ENCODE results near the gene BNIP1. TPM values are rescaled to one million over a fixed set of nuclear protein-coding genes. Genes with fewer than 3 reads are reported as not detected.

BNIP1 gene
- total RNA-seq, 4 donors from 2014 or later = 5.4 to 9.4 (median 8.3) TPM

DNA sequence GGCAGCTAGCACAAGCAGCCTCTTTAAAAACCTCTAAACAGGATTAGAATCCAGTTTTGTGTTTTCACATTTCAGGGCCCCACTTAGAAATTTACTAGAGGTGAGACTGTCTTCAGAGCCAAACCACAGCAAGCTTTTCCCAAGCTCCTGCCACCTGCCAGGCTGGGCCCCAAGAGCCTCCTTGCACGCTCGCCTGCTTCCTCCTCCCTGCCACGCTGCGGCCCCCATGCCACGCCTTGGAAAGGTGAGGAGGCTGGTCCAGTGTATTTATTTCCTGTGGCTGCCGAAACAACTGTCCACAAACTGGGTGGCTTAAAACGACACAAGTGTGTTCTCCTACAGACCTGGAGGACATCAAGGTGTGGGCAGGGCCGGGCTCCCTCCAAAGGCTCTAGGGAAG, 47.2 kb downstream of the BNIP1 start:
- DNase-seq (ENCODE audit: extremely low spot score) = no peak
- Histone ChIP-seq H3K27ac (replicated peaks in 1 of 4) (no peak overlapping the region), H3K27me3 (peaks cover 0 to 12% (median 0%) of the 10 kb centered on the region in 4 donors), H3K9me3 (no peaks in the 10 kb centered on the region), H3K4me1 (peaks cover 0 to 2% (median 0%) of the 10 kb centered on the region in 4 donors), H3K4me3 (no peak overlapping the region), H3K36me3 (no peaks in the 10 kb centered on the region)
- intact Hi-C loops (cut with DNase I) = no loop called here
- 90% methylated on average over 8 of the region's 8 CpGs for WGBS
- no peak for TF ChIP-seq POLR2A (IDR thresholded peaks at IDR 0.05; ENCODE audit: low read depth)
- TF ChIP-seq, protein P1, sequence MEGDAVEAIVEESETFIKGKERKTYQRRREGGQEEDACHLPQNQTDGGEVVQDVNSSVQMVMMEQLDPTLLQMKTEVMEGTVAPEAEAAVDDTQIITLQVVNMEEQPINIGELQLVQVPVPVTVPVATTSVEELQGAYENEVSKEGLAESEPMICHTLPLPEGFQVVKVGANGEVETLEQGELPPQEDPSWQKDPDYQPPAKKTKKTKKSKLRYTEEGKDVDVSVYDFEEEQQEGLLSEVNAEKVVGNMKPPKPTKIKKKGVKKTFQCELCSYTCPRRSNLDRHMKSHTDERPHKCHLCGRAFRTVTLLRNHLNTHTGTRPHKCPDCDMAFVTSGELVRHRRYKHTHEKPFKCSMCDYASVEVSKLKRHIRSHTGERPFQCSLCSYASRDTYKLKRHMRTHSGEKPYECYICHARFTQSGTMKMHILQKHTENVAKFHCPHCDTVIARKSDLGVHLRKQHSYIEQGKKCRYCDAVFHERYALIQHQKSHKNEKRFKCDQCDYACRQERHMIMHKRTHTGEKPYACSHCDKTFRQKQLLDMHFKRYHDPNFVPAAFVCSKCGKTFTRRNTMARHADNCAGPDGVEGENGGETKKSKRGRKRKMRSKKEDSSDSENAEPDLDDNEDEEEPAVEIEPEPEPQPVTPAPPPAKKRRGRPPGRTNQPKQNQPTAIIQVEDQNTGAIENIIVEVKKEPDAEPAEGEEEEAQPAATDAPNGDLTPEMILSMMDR (IDR thresholded peaks at IDR 0.05) = no peak
- no peak for TF ChIP-seq POLR2AphosphoS5 (IDR thresholded peaks at IDR 0.05)
- TF ChIP-seq EP300 (IDR thresholded peaks at IDR 0.05) = no peak

DNA sequence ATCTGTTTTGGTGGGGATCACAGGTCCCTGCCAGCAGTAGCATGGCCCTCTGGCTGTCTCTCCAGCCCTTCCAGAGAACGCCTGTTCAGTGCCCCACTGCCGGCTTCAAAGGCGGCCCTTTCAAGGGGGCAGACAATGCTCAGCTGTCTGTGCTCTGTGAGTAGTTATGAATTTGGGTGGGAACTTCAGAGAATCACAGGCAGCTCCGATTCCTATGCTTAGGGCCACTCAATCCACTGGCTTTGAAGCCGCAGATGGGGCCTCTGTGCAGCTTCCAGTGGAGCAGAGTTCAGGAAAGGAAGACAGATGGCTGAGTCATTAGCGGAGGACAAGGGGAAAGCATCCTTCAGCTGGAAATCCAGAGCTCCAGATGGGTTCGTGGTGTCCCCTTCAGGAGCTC, 48.2 kb downstream of the BNIP1 start:
- DNase-seq (ENCODE audit: extremely low spot score) = no peak
- 71% methylated on average over 7 of the region's 7 CpGs for WGBS
- Histone ChIP-seq H3K4me1 (peaks cover 0 to 4% (median 0%) of the 10 kb centered on the region in 4 donors), H3K36me3 (no peaks in the 10 kb centered on the region), H3K27me3 (peaks cover 0 to 3% (median 0%) of the 10 kb centered on the region in 4 donors), H3K4me3 (no peak overlapping the region), H3K9me3 (no peaks in the 10 kb centered on the region), H3K27ac (replicated peaks in 1 of 4) (no peak overlapping the region)
- TF ChIP-seq POLR2AphosphoS5 (IDR thresholded peaks at IDR 0.05) (no peak), EP300 (IDR thresholded peaks at IDR 0.05) (no peak), POLR2A (IDR thresholded peaks at IDR 0.05; ENCODE audit: low read depth) (no peak)
- TF ChIP-seq, protein P1 (IDR thresholded peaks at IDR 0.05) = no peak
- intact Hi-C loops (cut with DNase I) = no loop called here

DNA sequence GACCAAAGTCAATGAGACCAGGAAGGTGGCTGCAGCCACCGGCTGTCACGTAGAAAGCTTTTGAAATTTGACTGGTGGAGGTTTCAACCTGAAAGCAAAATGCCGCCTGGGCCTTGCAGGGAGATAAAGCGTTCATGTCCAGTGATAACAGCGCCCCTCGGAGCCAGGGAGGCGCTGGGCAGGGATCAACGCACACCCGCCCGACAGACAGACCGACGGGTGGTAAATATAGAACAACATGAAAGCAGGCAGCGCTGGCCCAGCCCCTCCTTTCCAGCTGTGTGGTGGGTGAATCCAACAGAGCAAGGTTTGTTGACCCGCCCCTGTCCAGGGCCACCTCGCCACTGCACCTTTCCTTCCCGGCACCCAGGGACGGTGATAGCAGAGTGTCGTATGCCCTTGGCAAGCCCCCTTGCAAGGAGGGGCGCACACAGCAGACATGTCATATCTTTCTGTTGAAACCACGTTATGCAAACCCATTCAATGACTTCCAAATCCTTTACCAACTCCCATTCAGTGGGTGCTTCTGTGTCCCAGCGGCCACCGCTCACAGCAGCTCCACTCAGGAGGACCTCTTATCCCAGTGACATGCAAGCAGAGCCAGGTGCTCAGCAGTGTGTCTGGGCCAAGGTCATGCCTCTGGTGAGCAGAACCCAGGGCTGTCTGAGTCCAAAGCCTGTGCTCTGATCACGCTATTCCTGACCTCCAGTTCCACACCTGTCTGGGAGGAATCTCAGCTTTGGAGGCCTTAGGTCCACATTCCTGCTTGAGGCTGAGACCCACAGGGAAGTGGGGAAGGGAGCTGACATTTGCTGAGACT, 52.0 kb downstream of the BNIP1 start:
- intact Hi-C loops (cut with DNase I) = no loop called here
- Histone ChIP-seq H3K27me3 (peaks cover 0 to 3% (median under 1%) of the 10 kb centered on the region in 4 donors), H3K4me3 (no peak overlapping the region), H3K4me1 (peaks cover 0 to 8% (median 0%) of the 10 kb centered on the region in 4 donors), H3K27ac (replicated peaks in 1 of 4) (no peak overlapping the region), H3K9me3 (peaks cover 0 to 19% (median 12%) of the 10 kb centered on the region in 4 donors), H3K36me3 (no peaks in the 10 kb centered on the region)
- no peak for DNase-seq (ENCODE audit: extremely low spot score)
- TF ChIP-seq, protein P1 (IDR thresholded peaks at IDR 0.05) = no peak
- TF ChIP-seq EP300 (IDR thresholded peaks at IDR 0.05) = no peak
- no peak for TF ChIP-seq POLR2AphosphoS5 (IDR thresholded peaks at IDR 0.05)
- no peak for TF ChIP-seq POLR2A (IDR thresholded peaks at IDR 0.05; ENCODE audit: low read depth)
- 83% methylated on average over 18 of the region's 23 CpGs for WGBS

DNA sequence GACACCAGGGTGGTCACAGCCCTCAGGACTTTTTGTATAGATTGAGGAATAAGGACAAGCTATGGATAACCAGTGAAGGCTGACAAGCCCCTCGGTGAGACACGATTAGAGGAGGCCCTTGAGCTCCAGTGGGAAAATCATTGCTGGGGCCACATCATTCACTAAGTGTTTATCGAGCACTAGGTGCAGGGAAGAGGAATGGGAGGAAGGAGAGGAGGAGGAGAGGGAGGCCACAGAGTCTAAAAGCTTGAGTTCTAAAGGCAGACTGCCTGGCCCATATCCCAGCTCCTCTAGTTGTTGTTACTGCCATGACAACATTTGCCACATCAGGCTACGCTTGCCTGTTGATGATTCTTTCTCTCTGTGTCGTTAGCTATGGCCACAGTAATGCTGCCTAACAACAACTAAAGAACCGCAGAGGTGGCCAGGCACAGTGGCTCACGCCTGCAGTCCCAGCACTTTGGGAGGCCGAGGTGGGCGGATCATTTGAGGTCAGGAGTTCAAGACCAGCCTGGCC, 53.1 kb downstream of the BNIP1 start:
- 69% methylated on average over 9 of the region's 9 CpGs for WGBS
- H3K36me3 ChIP-seq = no peaks in the 10 kb centered on the region
- H3K27me3 ChIP-seq = peaks cover 0 to 12% (median 4%) of the 10 kb centered on the region in 4 donors
- no peak overlapping the region for H3K4me3 ChIP-seq
- H3K4me1 ChIP-seq = peaks cover 0 to 8% (median 0%) of the 10 kb centered on the region in 4 donors
- no peak for DNase-seq (ENCODE audit: extremely low spot score)
- no peak for TF ChIP-seq EP300 (IDR thresholded peaks at IDR 0.05)
- TF ChIP-seq POLR2AphosphoS5 (IDR thresholded peaks at IDR 0.05) = no peak
- TF ChIP-seq POLR2A (IDR thresholded peaks at IDR 0.05; ENCODE audit: low read depth) = no peak
- TF ChIP-seq, protein P1 (IDR thresholded peaks at IDR 0.05) = no peak
- H3K27ac ChIP-seq (replicated peaks in 1 of 4) = no peak overlapping the region
- intact Hi-C loops (cut with DNase I) = no loop called here
- peaks cover 0 to 19% (median 12%) of the 10 kb centered on the region in 4 donors for H3K9me3 ChIP-seq
